Glomerular visceral epithelial cell (primary cell): ENCODE measurements around the gene TNFRSF1B.

ENCODE experiments used
- DNase-seq: peaks from one replicate; pipeline ENCODE4 v3.0.0-alpha.2; 2016; ENCODE audit errors: extremely low spot score

The TNFRSF1B gene

GRCh38 chr1:12141163-12141850, 25.5 kb upstream of the TNFRSF1B start:
- DNase-seq: no peak

DNA sequence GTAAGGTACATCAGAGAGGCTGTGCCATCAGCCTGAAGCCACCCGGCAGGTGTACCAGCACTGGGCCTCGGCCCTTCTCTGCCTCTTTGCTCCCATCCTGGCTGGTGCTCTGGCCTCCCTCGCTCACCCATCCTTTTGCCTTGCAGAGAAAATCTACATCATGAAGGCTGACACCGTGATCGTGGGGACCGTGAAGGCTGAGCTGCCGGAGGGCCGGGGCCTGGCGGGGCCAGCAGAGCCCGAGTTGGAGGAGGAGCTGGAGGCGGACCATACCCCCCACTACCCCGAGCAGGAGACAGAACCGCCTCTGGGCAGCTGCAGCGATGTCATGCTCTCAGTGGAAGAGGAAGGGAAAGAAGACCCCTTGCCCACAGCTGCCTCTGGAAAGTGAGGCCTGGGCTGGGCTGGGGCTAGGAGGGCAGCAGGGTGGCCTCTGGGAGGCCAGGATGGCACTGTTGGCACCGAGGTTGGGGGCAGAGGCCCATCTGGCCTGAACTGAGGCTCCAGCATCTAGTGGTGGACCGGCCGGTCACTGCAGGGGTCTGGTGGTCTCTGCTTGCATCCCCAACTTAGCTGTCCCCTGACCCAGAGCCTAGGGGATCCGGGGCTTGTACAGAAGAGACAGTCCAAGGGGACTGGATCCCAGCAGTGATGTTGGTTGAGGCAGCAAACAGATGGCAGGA, 24.5 kb upstream of the TNFRSF1B start:
- no peak for DNase-seq

GRCh38 chr1:12142891-12143630, 23.7 kb upstream of the TNFRSF1B start:
- DNase-seq: no peak

DNA sequence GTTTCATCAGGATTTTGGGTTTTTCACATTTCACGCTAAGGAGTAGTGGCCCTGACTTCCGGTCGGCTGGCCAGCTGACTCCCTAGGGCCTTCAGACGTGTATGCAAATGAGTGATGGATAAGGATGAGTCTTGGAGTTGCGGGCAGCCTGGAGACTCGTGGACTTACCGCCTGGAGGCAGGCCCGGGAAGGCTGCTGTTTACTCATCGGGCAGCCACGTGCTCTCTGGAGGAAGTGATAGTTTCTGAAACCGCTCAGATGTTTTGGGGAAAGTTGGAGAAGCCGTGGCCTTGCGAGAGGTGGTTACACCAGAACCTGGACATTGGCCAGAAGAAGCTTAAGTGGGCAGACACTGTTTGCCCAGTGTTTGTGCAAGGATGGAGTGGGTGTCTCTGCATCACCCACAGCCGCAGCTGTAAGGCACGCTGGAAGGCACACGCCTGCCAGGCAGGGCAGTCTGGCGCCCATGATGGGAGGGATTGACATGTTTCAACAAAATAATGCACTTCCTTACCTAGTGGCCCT, 23.1 kb upstream of the TNFRSF1B start:
- DNase-seq: peak; percentile 58

DNA sequence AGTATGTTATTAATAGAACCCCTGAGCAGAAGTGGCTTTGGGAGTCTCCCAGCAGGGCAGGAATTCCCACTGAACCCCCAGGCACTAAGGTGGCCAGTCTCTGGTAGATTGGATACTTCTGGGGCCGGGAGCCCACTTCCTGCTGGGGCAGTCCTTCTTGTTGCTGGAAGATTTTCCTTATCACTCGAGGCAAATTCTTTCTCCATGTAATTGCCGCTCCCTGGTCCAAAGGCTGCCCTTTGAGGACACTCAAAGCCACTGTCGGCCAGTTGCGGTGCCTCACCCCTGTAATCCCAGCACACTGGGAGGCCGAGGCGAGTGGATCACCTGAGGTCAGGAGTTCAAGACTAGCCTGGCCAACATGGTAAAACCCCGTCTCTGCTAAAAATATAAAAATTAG, 22.6 kb upstream of the TNFRSF1B start:
- no peak for DNase-seq

GRCh38 chr1:12144969-12145368, 21.8 kb upstream of the TNFRSF1B start:
- no peak for DNase-seq

DNA sequence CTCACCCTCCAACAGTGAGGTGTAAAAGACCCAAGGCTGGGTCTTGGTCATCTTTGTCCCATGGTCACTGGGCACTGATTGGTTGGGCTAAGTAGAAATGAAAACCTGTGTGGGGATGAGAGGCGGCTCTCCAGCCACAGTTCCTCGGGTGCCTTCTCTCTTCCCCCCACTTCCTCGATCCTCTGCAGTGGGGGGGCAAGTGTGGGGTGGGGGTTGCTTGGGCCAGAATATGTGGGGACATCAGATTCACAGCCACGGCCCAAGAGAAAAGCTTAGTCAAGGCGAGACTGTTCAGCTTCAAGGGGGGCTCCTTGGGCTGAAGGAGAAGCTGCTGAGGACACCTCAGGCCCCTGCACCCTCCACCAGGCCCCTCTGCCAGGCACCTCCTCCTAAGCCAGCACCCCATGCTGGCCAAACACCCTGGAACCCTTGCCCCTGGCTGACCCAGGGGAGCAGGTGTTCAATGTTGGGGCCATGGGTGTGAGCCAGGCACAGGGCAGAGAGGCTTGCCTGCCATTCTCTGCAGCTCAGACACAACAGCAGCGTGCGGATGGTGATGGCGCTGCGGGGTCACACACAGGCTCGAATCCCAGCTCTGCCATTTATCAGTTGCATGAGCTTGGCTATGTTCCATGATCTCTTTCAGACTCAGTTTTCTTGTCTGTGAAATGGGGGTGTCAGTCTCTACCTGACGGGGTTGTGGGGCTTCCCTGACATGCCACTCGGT, 21.0 kb upstream of the TNFRSF1B start:
- DNase-seq: no peak

GRCh38 chr1:12146343-12147112, 20.3 kb upstream of the TNFRSF1B start:
- no peak for DNase-seq

DNA sequence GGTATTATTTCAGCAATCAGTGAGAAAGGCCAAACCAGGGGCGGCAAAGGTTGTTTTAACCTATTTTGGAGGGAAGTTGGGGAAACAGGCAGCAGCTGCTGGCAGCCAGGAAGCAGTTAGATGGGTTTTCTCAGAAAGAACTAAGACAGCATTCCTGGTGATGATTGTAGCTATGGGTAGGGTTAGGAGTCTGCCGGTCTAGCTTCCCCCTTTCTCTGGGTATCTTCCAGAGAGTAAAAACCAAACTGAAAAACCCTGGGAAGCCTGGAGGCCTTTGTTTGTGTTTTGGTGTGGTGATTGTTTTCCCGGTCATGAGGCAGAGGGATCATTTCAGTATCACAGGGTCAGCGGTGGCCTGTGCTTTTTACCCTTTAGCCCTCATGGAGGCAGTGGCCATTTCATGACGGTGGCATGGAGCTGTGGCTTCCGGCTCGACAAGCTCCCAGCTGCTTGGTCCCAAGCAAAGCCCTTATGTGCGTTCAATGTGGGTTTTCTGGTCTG, 19.5 kb upstream of the TNFRSF1B start:
- no peak for DNase-seq

- DNase-seq: peak; percentile 31
Measured at GRCh38 chr1:12148160-12148957, 18.4 kb upstream of the TNFRSF1B start.

DNA sequence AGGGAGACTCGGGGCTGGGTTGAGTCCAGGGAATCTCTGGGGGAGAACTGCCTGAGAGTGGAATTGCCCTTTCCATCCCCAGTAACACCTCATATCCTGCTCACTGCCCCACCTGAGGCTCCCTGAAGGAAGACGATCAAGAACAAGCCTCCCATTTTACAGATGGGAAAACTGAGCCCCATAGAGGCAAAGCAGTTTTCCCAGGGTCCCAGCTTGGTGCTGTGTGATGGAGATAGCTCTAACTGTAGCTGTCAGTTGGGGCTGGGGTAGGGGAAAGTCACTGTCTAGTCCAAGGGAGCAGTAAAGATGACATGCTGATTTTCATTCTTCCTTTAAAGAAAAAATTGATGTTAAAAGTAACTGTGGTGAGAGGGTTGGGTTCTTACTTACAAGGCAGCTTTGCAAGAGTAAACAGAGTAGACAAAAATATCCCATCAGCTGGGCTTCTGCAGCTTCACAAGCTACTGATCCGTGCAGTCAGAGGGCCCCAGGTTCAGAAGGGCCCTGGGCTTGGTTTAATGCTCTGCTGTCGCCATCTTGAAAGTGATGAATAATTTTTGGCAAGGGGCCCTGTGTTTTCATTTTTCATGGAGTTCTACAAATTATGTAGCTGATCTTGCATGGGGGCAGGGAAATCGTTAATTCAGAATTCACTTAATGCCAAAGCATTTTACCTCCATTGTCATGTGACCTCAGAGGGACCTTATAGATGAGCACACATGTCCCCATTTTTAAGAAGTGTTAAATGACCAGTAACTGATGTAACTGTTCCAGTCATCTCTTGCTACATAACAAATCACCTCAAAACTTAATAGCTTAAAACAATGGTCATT, 17.6 kb upstream of the TNFRSF1B start:
- DNase-seq: no peak

GRCh38 chr1:12149791-12150175, 17.0 kb upstream of the TNFRSF1B start:
- DNase-seq: no peak

DNA sequence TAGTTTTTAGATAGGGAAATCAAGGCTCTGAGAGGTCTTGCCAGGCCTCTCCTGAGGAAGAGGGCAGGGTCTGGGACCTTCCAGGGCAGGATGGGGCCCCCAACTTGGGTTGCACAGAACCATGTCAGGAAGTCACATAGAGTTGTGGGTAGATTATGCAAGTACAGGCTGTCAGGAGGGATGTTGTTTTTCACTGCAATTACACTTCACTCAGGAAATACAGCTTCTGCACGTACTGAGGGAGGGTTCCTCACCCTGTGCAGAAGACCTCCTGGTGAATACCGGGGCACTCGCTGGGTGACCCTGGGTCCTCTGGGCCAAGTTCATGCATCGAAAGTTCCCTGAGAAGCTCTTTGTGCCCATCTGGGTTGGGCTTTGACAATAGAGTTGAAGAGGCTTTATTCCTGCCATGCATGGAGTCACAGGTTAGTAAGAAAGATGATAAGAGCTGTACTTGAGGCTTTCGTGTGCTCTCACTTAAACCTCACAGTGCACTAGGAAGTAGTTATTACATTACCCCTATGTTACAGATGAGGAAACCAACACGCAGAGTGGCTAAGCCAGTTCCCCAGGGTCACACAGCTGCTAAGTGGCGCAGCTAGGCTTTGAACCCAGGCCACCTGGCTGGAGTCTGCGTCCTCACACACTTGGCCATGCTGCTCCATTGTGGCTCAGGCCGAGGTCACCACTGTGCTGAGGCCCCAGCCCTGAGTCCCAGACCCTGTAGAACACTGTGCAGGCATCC, 16.2 kb upstream of the TNFRSF1B start:
- DNase-seq: no peak

GRCh38 chr1:12151465-12151864, 15.3 kb upstream of the TNFRSF1B start:
- no peak for DNase-seq

GRCh38 chr1:12152113-12152891, 14.5 kb upstream of the TNFRSF1B start:
- no peak for DNase-seq

DNA sequence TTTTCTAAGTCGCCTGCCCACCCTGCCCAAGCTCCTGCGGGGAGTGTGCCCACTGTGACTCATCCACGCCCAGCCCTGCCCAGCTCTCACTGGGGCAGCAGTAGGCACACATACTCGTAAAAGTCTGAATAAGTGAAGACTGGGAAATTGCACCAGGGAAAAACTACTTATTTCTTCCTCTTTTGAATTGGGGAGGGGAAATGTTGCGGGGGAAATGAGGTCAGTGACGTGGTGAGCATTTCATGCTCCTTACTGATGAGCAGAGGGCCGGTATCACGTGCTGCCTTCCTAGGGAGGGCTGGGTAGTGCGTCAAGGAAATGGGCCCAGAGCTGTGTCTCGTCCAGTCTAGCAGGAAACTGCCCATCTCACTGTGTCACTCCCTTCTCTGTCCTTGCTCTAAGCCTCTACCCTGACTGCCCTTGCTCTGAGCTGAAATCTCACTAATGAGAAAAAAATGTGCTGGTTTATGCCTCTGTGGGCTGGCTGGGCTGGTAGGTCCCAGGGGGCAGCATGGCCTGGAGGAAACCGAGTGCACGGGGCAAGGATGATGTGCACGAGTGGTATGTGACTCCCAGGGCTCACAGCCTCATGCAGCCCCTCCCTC, 13.5 kb upstream of the TNFRSF1B start:
- no peak for DNase-seq

DNA sequence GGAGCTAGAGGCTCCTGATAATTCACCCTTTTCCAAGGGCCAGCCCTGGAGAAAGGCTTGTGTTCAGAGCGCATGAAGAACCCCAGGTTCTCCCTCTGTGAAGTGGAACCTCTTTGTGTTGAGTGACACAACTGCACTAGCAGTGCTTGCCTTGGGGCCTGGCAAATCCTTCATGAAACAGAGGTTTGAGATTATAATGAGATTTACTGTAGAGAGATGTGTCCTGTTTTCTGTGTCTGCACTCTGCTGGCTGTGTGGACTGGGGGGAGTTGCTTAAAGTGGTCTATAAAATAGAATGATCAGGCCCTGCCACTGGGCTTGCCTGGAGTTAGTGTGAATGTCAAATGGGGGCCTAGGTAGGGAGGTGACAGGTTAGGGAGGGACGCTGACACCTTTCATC, 11.5 kb upstream of the TNFRSF1B start:
- no peak for DNase-seq
